HG02973 (cell line): Measurements from ENCODE around the gene TAAR9.

Source experiments
- ATAC-seq: cut with Tn5 transposase; IDR thresholded peaks from one replicate; pipeline ENCODE4 v1.9.1; 2021; ENCODE audit warnings: moderate library complexity; ENCODE audit not compliant: unreplicated experiment

The TAAR9 gene, protein sequence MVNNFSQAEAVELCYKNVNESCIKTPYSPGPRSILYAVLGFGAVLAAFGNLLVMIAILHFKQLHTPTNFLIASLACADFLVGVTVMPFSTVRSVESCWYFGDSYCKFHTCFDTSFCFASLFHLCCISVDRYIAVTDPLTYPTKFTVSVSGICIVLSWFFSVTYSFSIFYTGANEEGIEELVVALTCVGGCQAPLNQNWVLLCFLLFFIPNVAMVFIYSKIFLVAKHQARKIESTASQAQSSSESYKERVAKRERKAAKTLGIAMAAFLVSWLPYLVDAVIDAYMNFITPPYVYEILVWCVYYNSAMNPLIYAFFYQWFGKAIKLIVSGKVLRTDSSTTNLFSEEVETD

DNA sequence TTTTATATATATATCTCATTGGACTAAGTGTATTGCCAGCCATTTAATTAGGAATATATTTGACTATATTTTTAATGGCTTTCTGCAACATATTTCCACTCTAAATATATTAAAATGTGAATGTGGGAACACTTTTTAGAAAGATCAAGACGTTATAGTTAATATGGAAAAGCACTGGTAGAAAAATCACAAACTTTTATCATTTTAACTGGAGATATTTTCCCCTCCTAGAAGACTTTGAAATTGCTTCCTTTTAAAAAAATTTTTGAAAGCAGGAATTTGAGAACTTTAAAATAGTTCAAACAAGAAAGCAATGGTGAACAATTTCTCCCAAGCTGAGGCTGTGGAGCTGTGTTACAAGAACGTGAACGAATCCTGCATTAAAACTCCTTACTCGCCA lies at the start of gene TAAR9:
Gene TAAR9, plus strand, starts transcription at position 301 of the 400 bp plus-strand sequence. Its CDS starts 13 bp downstream, at position 314.
- ATAC-seq, result no peak

DNA sequence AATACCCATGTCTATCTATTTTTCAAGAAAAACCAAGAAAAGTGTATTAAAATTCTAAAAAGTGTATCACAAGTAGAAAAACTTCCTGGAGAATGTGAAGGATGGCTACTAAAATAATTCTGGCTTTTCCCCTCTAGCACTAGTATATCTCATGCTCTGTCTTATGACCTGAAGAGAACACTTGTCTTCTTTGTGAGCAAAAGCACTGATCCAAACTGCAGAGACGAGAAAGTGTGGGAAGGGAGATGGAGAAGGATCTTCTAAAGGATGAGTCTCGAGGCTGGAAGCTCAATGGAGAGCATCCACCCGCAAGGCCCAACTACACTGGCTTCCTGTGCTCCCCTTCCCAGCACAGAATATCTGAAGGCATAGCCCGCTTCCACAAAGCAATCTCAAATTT lies 48.7 kb upstream of the TAAR9 start:
- no peak for ATAC-seq

GRCh38 chr6:132490024-132490423 lies 48.1 kb upstream of the TAAR9 start:
- peak; percentile 37 for ATAC-seq

DNA sequence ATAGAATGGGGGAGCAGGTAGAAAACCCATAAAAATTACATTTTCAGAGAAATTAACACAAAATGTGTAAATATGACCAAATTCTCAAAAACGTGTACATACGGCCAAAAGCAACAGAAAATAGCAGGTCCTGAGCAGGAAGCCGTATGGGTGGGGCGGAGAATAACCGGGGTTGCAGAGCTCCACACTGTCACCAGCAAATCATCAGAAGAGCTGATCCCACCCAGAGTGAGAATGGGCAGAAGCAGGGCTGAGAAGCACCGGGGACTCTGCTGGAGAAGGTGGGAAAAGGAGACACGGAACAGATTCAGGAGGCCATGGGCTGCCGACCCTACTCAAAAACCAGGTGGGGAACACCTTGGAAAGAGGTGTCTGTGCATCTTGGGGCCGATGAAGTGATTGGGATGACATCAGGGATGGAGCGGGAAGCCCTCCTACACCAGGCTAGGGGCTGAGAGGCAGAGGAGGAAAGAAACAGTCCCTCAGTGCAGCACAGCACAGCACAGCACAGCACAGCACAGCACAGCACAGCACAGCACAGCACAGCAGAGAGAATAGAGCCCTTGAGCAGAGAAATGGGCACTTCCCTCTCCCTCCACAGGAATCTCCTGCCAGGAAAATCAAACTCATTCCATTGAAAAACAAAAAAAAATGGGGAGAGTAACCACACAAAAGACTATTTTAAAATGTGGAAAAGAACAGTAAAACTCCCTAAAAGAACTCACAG lies 47.4 kb upstream of the TAAR9 start:
- peak; percentile 33 for ATAC-seq

GRCh38 chr6:132491303-132491702 lies 46.8 kb upstream of the TAAR9 start:
- no peak for ATAC-seq

DNA sequence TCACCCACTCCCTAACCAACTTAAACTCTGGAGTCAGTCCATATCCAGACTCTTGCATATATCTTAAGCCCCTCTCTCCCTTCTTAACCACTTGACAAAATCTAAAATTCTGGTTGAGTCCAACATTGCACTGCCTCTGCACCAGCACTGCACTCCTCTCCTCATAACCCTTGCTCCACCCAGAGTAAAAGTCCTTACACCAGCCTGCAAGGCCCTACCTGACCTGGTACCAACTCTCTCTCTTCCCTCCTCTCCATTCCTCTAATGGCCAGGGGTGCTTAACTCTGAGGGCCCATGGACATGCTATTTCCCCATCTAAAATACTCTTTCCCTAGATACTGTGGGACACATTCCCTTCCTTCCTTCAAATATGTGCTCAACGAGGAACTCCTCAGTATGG lies 46.2 kb upstream of the TAAR9 start:
- no peak for ATAC-seq

GRCh38 chr6:132494954-132495353 lies 43.1 kb upstream of the TAAR9 start:
- ATAC-seq, result peak; percentile 12

DNA sequence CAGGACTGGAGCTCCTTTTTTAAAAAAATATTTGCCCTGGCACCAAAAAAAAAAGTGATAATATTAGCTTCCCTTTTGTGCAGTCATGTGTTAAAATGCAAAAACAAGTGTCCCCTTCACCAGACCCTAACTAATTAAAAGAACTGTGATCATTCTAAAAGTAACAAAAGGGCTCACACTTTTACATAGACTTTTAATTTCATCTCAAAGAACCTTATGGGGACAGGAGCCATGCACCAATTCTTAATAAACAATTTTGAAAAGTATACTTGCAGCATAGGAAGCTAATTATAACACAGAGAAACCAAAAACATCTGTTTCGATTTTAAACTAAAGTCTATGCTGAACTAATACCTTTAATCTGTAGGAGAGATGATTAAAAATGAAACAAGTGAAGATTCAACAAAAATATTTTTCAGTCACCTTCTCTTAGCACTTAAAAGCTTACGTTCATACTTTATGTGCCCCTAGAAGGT lies 42.4 kb upstream of the TAAR9 start:
- ATAC-seq, result peak; percentile 35

DNA sequence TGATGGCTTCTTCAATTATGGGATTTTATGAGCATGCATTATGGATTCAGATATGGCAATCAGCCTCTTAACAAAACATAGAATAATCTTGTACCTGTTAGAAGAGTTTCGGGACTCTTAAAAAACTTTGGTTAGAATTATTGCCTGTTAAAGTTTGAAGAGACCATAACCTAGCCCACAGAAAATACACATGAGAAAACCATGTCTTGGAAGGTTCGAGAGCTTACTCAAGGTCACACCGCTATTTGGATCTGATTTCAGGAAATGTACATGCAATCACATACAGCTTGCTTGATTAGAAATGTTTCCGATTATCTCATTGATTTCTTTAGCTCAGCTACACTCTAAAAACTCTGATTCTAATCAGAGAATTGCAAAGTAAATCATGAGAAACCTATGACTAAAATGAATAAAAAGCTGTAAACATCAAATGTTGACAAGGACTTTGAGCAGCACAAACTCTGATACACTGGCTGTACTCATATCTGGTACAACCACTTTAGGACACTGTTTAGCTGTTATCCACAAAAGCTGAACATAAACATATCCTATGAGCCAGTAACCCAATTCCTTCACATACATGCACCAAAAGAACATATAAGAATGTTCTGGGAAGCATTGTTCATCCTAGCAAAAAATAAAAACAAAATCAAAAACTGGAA lies 41.4 kb upstream of the TAAR9 start:
- ATAC-seq, result no peak

DNA sequence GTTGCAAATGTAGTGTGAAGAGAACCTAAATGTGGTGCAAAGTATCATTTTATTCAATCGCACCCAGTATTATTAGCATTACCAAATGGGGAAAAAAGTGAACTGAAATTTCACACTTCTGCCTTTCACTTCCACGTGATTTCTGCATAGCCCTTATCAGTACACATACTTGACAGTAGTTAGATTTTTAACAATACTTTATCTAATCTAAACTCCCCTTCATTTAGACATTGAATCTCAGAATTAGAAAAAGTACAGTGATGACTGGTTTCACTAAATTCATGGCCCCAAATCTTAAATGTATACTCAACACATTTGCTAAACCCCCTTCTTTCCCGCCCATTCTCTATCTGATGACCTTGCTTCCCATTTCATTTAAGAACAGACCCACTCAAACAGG lies 39.4 kb upstream of the TAAR9 start:
- ATAC-seq, result peak; percentile 52

DNA sequence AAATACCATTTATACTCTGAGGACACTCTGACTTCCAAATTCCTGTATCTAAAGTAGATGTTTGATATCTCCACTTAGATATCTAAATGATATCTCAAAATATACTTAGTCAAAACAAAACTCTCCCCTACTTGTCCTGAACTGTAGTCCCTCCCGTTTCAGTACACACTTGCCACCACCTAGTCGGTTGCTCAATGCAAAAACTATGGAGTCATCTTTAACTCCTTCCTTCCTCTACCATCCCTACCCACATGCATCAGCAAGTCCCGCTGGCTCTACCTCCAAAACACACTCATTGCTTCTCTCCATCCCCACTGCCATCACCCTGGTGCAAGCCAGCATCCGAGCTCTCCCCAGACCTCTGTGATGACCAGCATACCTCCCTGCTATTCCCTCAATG lies 38.3 kb upstream of the TAAR9 start:
- no peak for ATAC-seq

GRCh38 chr6:132504757-132505156 lies 33.3 kb upstream of the TAAR9 start:
- ATAC-seq, result no peak

- no peak for ATAC-seq
Measured at GRCh38 chr6:132505158-132505557, 32.9 kb upstream of the TAAR9 start.

DNA sequence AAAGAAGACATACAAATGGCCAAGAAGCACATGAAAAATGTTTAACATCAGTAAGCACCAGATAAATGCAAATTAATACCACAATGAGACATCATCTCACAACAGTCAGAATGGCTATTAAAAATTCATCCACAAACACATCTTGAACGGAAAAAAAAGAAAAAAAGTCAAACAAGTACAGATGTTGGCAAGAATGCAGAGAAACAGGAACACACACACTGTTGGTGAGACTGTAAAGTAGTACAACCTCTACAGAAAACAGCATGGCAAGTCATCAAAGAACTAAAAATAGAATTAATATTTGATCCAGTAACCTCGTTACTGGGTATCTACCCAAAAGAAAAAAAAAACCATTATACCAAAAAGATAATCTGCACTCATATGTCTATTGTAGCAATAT lies 31.6 kb upstream of the TAAR9 start:
- ATAC-seq, result no peak

- no peak for ATAC-seq
Measured at GRCh38 chr6:132506869-132507808, 30.9 kb upstream of the TAAR9 start.

- no peak for ATAC-seq
Measured at GRCh38 chr6:132511210-132511830, 26.8 kb upstream of the TAAR9 start.

GRCh38 chr6:132511831-132512220 lies 26.3 kb upstream of the TAAR9 start:
- no peak for ATAC-seq

GRCh38 chr6:132512342-132512637 lies 25.8 kb upstream of the TAAR9 start:
- ATAC-seq, result no peak

DNA sequence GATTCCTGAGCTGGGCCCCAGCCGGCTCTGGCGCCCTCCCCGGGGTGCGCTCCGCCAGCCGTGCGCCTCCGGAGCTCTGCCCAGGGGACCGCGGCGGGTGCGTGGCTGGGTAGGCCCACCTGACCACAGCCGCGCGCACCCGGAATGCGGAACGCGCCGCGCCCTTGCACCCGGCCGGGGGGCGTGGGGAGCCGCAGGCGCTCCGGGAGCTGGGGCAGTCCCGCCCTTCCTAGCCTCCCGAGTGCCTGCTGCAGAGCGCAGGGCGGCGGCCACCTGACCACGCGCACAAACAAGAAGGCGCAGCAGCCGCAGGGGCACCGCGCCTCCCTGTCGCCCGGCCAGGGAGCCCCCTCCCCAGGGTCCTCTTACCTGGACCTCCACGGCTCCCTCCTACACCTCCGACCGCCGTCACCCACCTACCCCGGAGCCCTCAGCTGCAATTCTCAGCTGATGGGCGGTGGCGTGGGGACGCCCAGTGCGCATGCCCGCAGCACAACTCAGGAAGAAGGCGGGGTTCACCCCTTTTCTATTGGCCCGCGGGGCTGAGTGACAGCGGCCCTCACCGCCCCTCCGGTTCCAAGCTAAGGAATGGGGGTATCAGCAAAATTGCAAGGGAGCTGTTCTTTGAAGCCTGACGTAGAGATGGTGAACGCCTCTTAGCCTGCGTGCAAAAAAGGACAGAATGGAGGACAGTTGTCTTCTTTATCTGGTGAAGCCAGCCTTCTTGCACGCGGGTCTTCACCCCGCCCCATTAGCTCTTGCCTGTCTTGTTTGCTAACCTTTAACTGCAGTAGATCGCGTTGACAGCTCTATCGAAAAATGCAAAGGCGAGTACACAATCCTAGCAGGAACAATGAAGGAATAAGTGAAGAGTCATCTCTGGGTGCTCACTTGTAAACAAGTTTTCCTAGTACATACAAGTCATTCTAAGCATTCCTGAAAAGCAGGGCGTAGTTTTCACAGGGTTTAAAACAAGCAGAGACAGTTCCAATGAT lies 25.1 kb upstream of the TAAR9 start, which contains the start of gene STX7:
Gene STX7, minus strand, starts transcription at position 479 of the 995 bp plus-strand sequence. CDS start 9,586 bp downstream, outside the sequence.
- ATAC-seq, result peak; percentile 84
